NCI-H82 (cell line): Measurements from ENCODE around the gene SLC16A7.

Source experiments
- DNase-seq: peaks from one replicate; lab custom pipeline; 2025; lab: John Stamatoyannopoulos, UW

SLC16A7 gene

GRCh38 chr12:59624732-59625460 lies 29.1 kb downstream of the SLC16A7 start:
- no peak for DNase-seq

GRCh38 chr12:59626382-59626781 lies 30.6 kb downstream of the SLC16A7 start:
- no peak for DNase-seq

GRCh38 chr12:59627582-59627981 lies 31.8 kb downstream of the SLC16A7 start:
- no peak for DNase-seq

- DNase-seq: no peak
Measured at GRCh38 chr12:59629890-59630289, 34.1 kb downstream of the SLC16A7 start.

- no peak for DNase-seq
Measured at GRCh38 chr12:59632408-59632807, 36.6 kb downstream of the SLC16A7 start.

- no peak for DNase-seq
Measured at GRCh38 chr12:59634254-59634653, 38.4 kb downstream of the SLC16A7 start.

GRCh38 chr12:59636945-59637691 lies 41.3 kb downstream of the SLC16A7 start:
- peak; percentile 19 for DNase-seq

GRCh38 chr12:59637692-59638070 lies 41.9 kb downstream of the SLC16A7 start:
- DNase-seq: peak; percentile 53

GRCh38 chr12:59643550-59643949 lies 47.7 kb downstream of the SLC16A7 start:
- DNase-seq: peak; percentile 60

GRCh38 chr12:59645242-59645641 lies 49.4 kb downstream of the SLC16A7 start:
- no peak for DNase-seq

- DNase-seq: no peak
Measured at GRCh38 chr12:59646636-59647035, 50.8 kb downstream of the SLC16A7 start.

GRCh38 chr12:59649203-59649602 lies 53.4 kb downstream of the SLC16A7 start:
- DNase-seq: peak; percentile 3

- DNase-seq: no peak
Measured at GRCh38 chr12:59650588-59651228, 54.9 kb downstream of the SLC16A7 start.

GRCh38 chr12:59651229-59651920 lies 55.5 kb downstream of the SLC16A7 start:
- DNase-seq: no peak

GRCh38 chr12:59652130-59652529 lies 56.3 kb downstream of the SLC16A7 start:
- no peak for DNase-seq

GRCh38 chr12:59654061-59654460 lies 58.2 kb downstream of the SLC16A7 start:
- no peak for DNase-seq

GRCh38 chr12:59657266-59657665 lies 61.4 kb downstream of the SLC16A7 start:
- DNase-seq: no peak

- DNase-seq: no peak
Measured at GRCh38 chr12:59657711-59658110, 61.9 kb downstream of the SLC16A7 start.

GRCh38 chr12:59660148-59660547 lies 64.3 kb downstream of the SLC16A7 start:
- DNase-seq: no peak

GRCh38 chr12:59660921-59661597 lies 65.2 kb downstream of the SLC16A7 start:
- no peak for DNase-seq

GRCh38 chr12:59664495-59664894 lies 68.7 kb downstream of the SLC16A7 start:
- DNase-seq: no peak

GRCh38 chr12:59665701-59666100 lies 69.9 kb downstream of the SLC16A7 start:
- no peak for DNase-seq
